DND-41 (cell line): ENCODE data around the gene B3GNT8.
A peak's percentile ranks its signal among the peaks of the same experiment; 100 is the strongest.

Source experiments
- ATAC-seq: fragments of 200-7000 bp; cut with Tn5 transposase; 3 replicates; pipeline ENCODE4 v1.9.1; 2021; ENCODE audit warnings: low read depth; ENCODE audit not compliant: insufficient read depth
- DNase-seq: peaks from one replicate; pipeline ENCODE4 v3.0.0-alpha.2; 2020
- H2AFZ ChIP-seq: 2 replicates; pipeline ENCODE4 v1.6.0; 2012; ENCODE audit warnings: low read depth, low read length
- H3K27ac ChIP-seq: 2 replicates; pipeline ENCODE4 v1.5.1; 2012; ENCODE audit warnings: low read length, inconsistent platforms
- H3K27me3 ChIP-seq: fragments of 200-600 bp; sonication (generic); 2 replicates; pipeline ENCODE4 v1.6.0; 2012; ENCODE audit warnings: low read length, mild to moderate bottlenecking, inconsistent platforms; ENCODE audit not compliant: insufficient read depth, poor library complexity
- H3K36me3 ChIP-seq: 2 replicates; pipeline ENCODE4 v1.5.1; 2012; ENCODE audit warnings: low read length, inconsistent platforms; ENCODE audit not compliant: insufficient read depth
- H3K4me1 ChIP-seq: 2 replicates; pipeline ENCODE4 v1.5.1; 2012; ENCODE audit warnings: mild to moderate bottlenecking, low read length; ENCODE audit not compliant: insufficient read depth
- H3K4me2 ChIP-seq: 2 replicates; pipeline ENCODE4 v1.6.0; 2012; ENCODE audit warnings: mild to moderate bottlenecking, moderate library complexity, low read length, inconsistent platforms; ENCODE audit not compliant: insufficient read depth
- H3K4me3 ChIP-seq, 2 experiments: fragments of 200-600 bp in 1 of 2; shearing (Covaris generic) in 1 of 2; 2 replicates each; pipeline ENCODE4 v1.5.1; 2012 to 2016; ENCODE audit warnings: inconsistent platforms in 2 of 2, low read length in 2 of 2, mild to moderate bottlenecking in 2 of 2, low read depth in 1 of 2, moderate library complexity in 1 of 2
- H3K79me2 ChIP-seq: 2 replicates; pipeline ENCODE4 v1.6.0; 2012; ENCODE audit warnings: low read length, inconsistent platforms; ENCODE audit not compliant: insufficient read depth
- H3K9ac ChIP-seq: 2 replicates; pipeline ENCODE4 v1.6.0; 2012; ENCODE audit warnings: low read depth, mild to moderate bottlenecking, inconsistent platforms, low read length, moderate library complexity
- H3K9me3 ChIP-seq: 2 replicates; pipeline ENCODE4 v1.5.1; 2012; ENCODE audit warnings: low read length, moderate library complexity, mild to moderate bottlenecking, inconsistent platforms; ENCODE audit not compliant: insufficient read depth, severe bottlenecking
- H4K20me1 ChIP-seq: 2 replicates; pipeline ENCODE4 v1.6.0; 2012; ENCODE audit warnings: low read length; ENCODE audit not compliant: insufficient read depth
- CTCF ChIP-seq: IDR thresholded peaks from 2 replicates; pipeline ENCODE4 v1.5.1; 2012; ENCODE audit warnings: borderline replicate concordance, low read length, moderate library complexity, mild to moderate bottlenecking; ENCODE audit not compliant: poor library complexity, severe bottlenecking; ENCODE audit errors: extremely low read depth
- EZH2 ChIP-seq: IDR thresholded peaks from 3 replicates; pipeline ENCODE4 v1.6.1; 2012; ENCODE audit warnings: borderline replicate concordance, low read depth, mild to moderate bottlenecking, moderate library complexity, low read length, inconsistent platforms; ENCODE audit not compliant: severe bottlenecking

B3GNT8 gene

GRCh38 chr19:41397086-41398049, 29.8 kb downstream of the B3GNT8 start, which contains the start of the genes BCKDHA and EXOSC5:
Gene BCKDHA (plus strand): TSS chr19:41397818. CDS start chr19:41397828, 10 bp downstream.
Gene EXOSC5 (minus strand): TSS chr19:41397359. CDS start chr19:41397328, 31 bp downstream.
- H3K9me3 ChIP-seq: no peaks in the 10 kb centered on the region
- peak; percentile 99 for DNase-seq
- peak within 1 kb of the TSS; percentile 75 for H3K9ac ChIP-seq
- peak within 1 kb of the TSS; percentile 82 to 85 for H3K4me3 ChIP-seq
- peaks cover 5% of the 10 kb centered on the region; the same call in 1 of the 2 replicates for H3K36me3 ChIP-seq
- ATAC-seq: peak; percentile 99
- no peaks in the 10 kb centered on the region for H3K27me3 ChIP-seq
- H3K79me2 ChIP-seq: peaks cover 64% of the 10 kb centered on the region
- peak within 1 kb of the TSS; percentile 93 for H3K4me2 ChIP-seq
- peak within 1 kb of the TSS; percentile 89 for H2AFZ ChIP-seq
- H3K27ac ChIP-seq: peak within 1 kb of the TSS; percentile 93
- peaks cover 4% of the 10 kb centered on the region; the same call in 1 of the 2 replicates for H4K20me1 ChIP-seq
- peaks cover 33% of the 10 kb centered on the region for H3K4me1 ChIP-seq
- TF ChIP-seq EZH2: no peak
- TF ChIP-seq CTCF: no peak

GRCh38 chr19:41395355-41395754, 31.8 kb downstream of the B3GNT8 start:
- no peak overlapping the region for H3K9ac ChIP-seq
- H2AFZ ChIP-seq: no peak overlapping the region
- peaks cover 23% of the 10 kb centered on the region for H3K36me3 ChIP-seq
- peak overlapping the region; percentile 93 for H3K4me2 ChIP-seq
- H3K4me3 ChIP-seq: peak overlapping the region in 1 of 2 experiments; percentile 85; a peak in 1 of 4 replicates
- H4K20me1 ChIP-seq: peaks cover 7% of the 10 kb centered on the region; the same call in 1 of the 2 replicates
- H3K79me2 ChIP-seq: peaks cover 56% of the 10 kb centered on the region
- DNase-seq (no peak), ATAC-seq (no peak)
- H3K4me1 ChIP-seq: peaks cover 33% of the 10 kb centered on the region
- no peaks in the 10 kb centered on the region for H3K9me3 ChIP-seq
- no peak overlapping the region for H3K27ac ChIP-seq
- TF ChIP-seq CTCF: no peak
- TF ChIP-seq EZH2: no peak
- H3K27me3 ChIP-seq: no peaks in the 10 kb centered on the region

- Histone ChIP-seq H3K4me2 (no peak overlapping the region), H3K4me1 (peaks cover 17% of the 10 kb centered on the region), H2AFZ (no peak overlapping the region), H3K36me3 (peaks cover 44% of the 10 kb centered on the region), H3K79me2 (peaks cover 33% of the 10 kb centered on the region), H3K4me3 (no peak overlapping the region), H4K20me1 (peaks cover 7% of the 10 kb centered on the region; the same call in 1 of the 2 replicates), H3K27ac (no peak overlapping the region), H3K27me3 (no peaks in the 10 kb centered on the region), H3K9ac (no peak overlapping the region), H3K9me3 (no peaks in the 10 kb centered on the region)
- ATAC-seq (no peak), DNase-seq (no peak)
- no peak for TF ChIP-seq EZH2
- no peak for TF ChIP-seq CTCF
These were observed 34.4 kb downstream of the B3GNT8 start for GRCh38 chr19:41392775-41393174.
